Measurements from ENCODE around the gene SPACA5.

DNA sequence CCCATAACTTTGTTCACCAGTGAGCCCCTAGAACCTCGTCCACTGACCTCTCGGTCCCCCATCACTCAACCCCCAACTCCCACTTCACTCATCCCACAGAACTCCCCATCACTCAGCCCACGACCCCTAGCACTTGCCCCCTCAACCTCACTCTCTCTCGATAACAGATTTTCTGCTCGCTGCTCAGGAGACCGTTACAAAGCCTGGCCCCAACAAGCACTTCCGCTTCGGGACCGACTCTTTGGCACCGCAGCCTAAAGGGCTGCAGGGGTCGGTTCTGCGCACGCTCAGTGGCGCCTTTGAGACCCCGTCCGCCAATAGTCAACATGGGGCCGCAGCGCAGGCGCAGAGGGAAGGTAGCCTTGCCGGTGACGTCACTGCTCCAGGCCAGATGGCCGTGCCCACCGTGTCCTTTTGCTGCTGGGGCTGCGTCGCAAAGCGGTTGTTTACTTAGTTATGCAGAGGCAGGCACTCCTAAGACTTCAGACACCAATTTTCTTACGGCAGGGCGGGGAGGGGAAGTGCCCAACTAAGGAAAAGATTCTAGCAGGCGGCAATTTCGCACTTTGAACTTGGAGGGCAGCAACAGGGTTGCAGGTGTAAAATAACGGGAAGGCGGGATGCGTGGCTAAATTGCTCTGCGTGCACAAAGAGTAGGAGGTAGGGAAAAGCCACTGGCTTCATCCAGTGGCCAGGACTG lies 2.9 kb upstream of the SPACA5 start, which contains the start of gene ZNF182:
- TF ChIP-seq, protein P1, sequence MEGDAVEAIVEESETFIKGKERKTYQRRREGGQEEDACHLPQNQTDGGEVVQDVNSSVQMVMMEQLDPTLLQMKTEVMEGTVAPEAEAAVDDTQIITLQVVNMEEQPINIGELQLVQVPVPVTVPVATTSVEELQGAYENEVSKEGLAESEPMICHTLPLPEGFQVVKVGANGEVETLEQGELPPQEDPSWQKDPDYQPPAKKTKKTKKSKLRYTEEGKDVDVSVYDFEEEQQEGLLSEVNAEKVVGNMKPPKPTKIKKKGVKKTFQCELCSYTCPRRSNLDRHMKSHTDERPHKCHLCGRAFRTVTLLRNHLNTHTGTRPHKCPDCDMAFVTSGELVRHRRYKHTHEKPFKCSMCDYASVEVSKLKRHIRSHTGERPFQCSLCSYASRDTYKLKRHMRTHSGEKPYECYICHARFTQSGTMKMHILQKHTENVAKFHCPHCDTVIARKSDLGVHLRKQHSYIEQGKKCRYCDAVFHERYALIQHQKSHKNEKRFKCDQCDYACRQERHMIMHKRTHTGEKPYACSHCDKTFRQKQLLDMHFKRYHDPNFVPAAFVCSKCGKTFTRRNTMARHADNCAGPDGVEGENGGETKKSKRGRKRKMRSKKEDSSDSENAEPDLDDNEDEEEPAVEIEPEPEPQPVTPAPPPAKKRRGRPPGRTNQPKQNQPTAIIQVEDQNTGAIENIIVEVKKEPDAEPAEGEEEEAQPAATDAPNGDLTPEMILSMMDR (IDR thresholded peaks at IDR 0.05) = no peak
- TF ChIP-seq EZH2 (IDR thresholded peaks at IDR 0.05) (no peak), EZH2phosphoT487 (IDR thresholded peaks at IDR 0.05) (no peak)
